ENCODE measurements around the gene HTT-AS. TPM values are rescaled to one million over a fixed set of nuclear protein-coding genes. Genes with fewer than 3 reads are reported as not detected.

The HTT-AS gene
- total RNA-seq, 1 donor from 2014 or later: not detected

DNA sequence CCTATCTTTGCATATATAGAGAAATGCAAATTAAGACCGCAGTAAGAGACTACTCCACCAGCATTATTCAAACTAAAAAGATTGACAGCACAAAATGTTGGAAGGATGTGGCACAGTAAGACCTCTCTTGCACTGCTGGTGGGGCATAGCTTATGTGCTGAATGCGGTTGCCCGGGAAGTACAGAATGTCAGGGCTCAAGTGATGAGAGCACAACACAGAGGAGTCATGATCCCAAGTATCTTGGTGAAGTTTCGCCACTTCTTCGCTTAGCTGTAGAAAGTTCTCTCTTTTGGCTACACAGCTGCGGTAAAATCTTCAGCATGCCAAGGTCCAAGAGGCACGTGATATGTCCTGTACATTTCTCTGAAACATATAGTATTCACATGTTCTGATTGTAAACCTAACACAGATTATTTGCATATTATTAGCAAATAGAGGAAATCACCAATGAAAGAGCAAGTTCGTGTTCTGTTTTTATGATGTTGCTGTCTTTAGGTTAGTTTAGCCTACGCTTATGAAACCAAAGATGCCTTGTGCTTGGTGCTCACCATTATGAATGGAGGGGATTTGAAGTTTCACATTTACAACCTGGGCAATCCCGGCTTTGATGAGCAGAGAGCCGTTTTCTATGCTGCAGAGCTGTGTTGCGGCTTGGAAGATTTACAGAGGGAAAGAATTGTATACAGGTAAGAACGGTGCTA is 55.0 kb downstream of the HTT-AS start:
- H3K4me3 ChIP-seq (ENCODE audit: low read depth, low read length): no peak overlapping the region
- DNase-seq (ENCODE audit: low read depth): no peak
- TF ChIP-seq, protein P1, sequence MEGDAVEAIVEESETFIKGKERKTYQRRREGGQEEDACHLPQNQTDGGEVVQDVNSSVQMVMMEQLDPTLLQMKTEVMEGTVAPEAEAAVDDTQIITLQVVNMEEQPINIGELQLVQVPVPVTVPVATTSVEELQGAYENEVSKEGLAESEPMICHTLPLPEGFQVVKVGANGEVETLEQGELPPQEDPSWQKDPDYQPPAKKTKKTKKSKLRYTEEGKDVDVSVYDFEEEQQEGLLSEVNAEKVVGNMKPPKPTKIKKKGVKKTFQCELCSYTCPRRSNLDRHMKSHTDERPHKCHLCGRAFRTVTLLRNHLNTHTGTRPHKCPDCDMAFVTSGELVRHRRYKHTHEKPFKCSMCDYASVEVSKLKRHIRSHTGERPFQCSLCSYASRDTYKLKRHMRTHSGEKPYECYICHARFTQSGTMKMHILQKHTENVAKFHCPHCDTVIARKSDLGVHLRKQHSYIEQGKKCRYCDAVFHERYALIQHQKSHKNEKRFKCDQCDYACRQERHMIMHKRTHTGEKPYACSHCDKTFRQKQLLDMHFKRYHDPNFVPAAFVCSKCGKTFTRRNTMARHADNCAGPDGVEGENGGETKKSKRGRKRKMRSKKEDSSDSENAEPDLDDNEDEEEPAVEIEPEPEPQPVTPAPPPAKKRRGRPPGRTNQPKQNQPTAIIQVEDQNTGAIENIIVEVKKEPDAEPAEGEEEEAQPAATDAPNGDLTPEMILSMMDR (conservative IDR thresholded peaks at IDR 0.05; ENCODE audit: low read depth, low read length): no peak

DNA sequence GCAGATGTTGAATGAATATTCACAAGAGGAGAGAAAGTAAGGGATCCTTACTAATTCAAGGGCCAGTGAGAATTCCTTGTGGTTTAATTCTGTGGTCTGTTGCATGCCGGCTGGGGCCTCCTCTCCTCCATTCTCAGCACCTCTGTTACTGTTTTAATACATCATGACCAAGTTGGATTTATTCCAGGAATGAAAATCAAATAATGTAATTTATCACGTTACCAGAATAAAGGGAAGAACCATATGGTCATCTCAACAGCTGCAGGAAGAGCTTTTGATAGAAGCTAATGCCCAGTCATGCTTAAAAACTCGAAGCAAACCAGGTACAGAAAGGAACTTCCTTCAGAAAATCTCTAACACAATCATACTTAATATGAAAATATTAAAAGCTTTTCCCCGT is 56.8 kb downstream of the HTT-AS start:
- H3K4me3 ChIP-seq (ENCODE audit: low read depth, low read length): no peak overlapping the region
- TF ChIP-seq, protein P1 (conservative IDR thresholded peaks at IDR 0.05; ENCODE audit: low read depth, low read length): no peak
- DNase-seq (ENCODE audit: low read depth): no peak

DNA sequence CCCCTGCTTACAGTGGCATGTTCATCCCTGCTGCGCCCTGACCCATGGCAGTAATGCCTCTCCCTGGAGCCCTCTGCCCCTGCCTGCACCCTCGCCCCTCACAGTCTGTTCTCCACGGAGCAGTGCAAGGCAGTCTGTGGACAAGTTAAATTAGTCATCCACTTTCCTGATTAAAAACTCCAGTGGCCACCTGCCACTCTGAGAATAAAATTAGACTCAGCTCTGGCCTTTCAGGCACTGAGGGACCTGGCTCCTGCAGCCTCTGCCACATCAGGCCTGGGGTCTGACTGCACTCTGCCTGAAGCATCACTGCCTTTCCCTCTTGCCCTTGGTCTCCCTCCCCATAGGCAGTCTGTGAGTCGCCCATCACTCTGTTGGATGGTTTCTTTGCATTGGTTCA is 57.4 kb downstream of the HTT-AS start:
- TF ChIP-seq, protein P1 (conservative IDR thresholded peaks at IDR 0.05; ENCODE audit: low read depth, low read length): no peak
- H3K4me3 ChIP-seq (ENCODE audit: low read depth, low read length): no peak overlapping the region
- no peak for DNase-seq (ENCODE audit: low read depth)

DNA sequence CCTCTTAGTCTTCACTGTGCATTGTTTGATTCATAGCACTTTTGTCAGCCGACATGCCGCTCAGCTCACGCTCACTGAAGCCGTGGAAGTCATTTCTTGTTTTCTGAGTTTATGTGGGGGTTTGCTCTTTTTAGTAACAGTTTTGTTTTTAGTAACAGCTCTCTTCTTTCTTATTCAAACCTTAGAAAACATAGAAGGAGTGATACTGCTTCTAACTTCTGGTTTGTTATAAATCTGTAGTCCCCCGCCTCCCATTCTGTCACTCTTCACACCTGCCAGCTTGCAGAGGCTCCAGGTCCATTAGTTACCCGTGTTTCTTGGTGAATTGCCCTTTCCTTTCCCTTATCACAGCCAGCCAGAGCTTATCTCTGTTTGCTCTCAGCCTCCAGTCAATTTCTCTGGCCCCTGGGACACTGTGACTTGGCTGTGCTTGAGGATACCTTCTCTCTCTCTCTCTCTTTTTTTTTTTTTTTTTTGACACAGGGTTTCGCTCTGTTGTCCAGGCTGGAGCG is 60.4 kb downstream of the HTT-AS start:
- TF ChIP-seq, protein P1 (conservative IDR thresholded peaks at IDR 0.05; ENCODE audit: low read depth, low read length): no peak
- DNase-seq (ENCODE audit: low read depth): no peak
- no peak overlapping the region for H3K4me3 ChIP-seq (ENCODE audit: low read depth, low read length)

Other genes starting within 250 kb of the HTT-AS start
- gene ADD1, start 230.7 kb downstream of the HTT-AS start, total RNA-seq: 153 and 222 TPM in 2 replicates
- 26.0 and 35.1 TPM in 2 replicates for gene NOP14, start 111.1 kb downstream of the HTT-AS start, total RNA-seq
- 1.3 and 2.8 TPM in 2 replicates for gene GRK4, start 111.0 kb downstream of the HTT-AS start, total RNA-seq
- 29.4 and 32.5 TPM in 2 replicates for gene HTT, start 143 bp upstream of the HTT-AS start, total RNA-seq
- gene MSANTD1, start 174.6 kb upstream of the HTT-AS start, total RNA-seq: 0.14 TPM in 1 of 2 replicates, not detected in the other
- 18.0 and 33.8 TPM in 2 replicates for gene RGS12, start 218.5 kb upstream of the HTT-AS start, total RNA-seq

Measured in epithelial cell of proximal tubule (primary cell).